K562 (cell line): ENCODE results near the gene KLF1. TPM values are rescaled to one million over a fixed set of nuclear protein-coding genes. Genes with fewer than 3 reads are reported as not detected.

Source experiments
- ATAC-seq: fragments of 200-7000 bp; cut with Tn5 transposase; 3 replicates; pipeline ENCODE4 v1.9.1; 2020; ENCODE audit warnings: moderate library complexity
- BruUV-seq: library from RNA; stranded (reverse); fragments of 400-500 nt; replicated peaks from 2 replicates; lab custom pipeline; 2021; lab: Mats Ljungman, UMichigan
- CTCF ChIA-PET: fragments of 300-600 bp; formaldehyde crosslinking; extraction: SDS; loops from one replicate; lab custom pipeline; 2021; ENCODE audit warnings: low intra/inter-chr PET ratio; lab: Yijun Ruan, JAX
- POLR2A ChIA-PET: fragments of 300-600, 350-650 bp; sonication (Branson Sonifier 250); formaldehyde crosslinking; extraction: SDS; loops from one replicate; lab custom pipeline; 2021; ENCODE audit warnings: antibody characterized with exemption, inconsistent platforms; lab: Yijun Ruan, JAX
- DNase-seq, 4 experiments: peaks; one replicate each; pipeline versions ENCODE4 v3.0.0 to v3.0.0-alpha.2; 2011 to 2018; ENCODE audit warnings: low spot score in 3 of 4, mixed read lengths in 3 of 4; ENCODE audit errors: extremely low read depth in 1 of 4
- FAIRE-seq: peaks from 2 replicates; lab custom pipeline; 2011; peaks lifted over from hg19 to GRCh38; lab: Jason Lieb, UNC
- H2AFZ ChIP-seq: 2 replicates; pipeline ENCODE4 v1.6.0; 2011; ENCODE audit warnings: low read depth, low read length, control low read depth, inconsistent platforms
- H3K27ac ChIP-seq: fragments of 200-600 bp; 3 replicates; pipeline ENCODE4 v1.8.0; 2011; ENCODE audit warnings: low read depth, mild to moderate bottlenecking, control low read depth, inconsistent platforms, low read length, moderate library complexity, mixed read lengths; ENCODE audit errors: extremely low read depth
- H3K27me3 ChIP-seq, 2 experiments: fragments of 300-600 bp in 1 of 2; 2 replicates in 1 of 2; 3 replicates in 1 of 2; pipeline versions ENCODE4 v1.6.0 to v1.8.0; 2011; ENCODE audit warnings: inconsistent platforms in 2 of 2, low read length in 2 of 2, mild to moderate bottlenecking in 1 of 2, mixed read lengths in 1 of 2, moderate library complexity in 1 of 2; ENCODE audit not compliant: control insufficient read depth in 2 of 2, insufficient read depth in 2 of 2
- H3K36me3 ChIP-seq: fragments of 300-600 bp; 3 replicates; pipeline ENCODE4 v1.8.0; 2011; ENCODE audit warnings: mild to moderate bottlenecking, low read length, inconsistent platforms; ENCODE audit not compliant: control insufficient read depth, insufficient read depth
- H3K4me1 ChIP-seq, 2 experiments: fragments of 200-600 bp in 1 of 2; replicated peaks in 1 of 2; 2 replicates in 1 of 2; 3 replicates in 1 of 2; pipeline versions ENCODE4 v1.5.1 to v1.8.0; 2011; ENCODE audit warnings: inconsistent platforms in 2 of 2, low read length in 2 of 2, mild to moderate bottlenecking in 1 of 2, mixed read lengths in 1 of 2, moderate library complexity in 1 of 2; ENCODE audit not compliant: control insufficient read depth in 2 of 2, insufficient read depth in 2 of 2
- H3K4me2 ChIP-seq: 2 replicates; pipeline ENCODE4 v1.6.1; 2011; ENCODE audit warnings: low read length, control low read depth, inconsistent platforms, mixed read lengths; ENCODE audit not compliant: insufficient read depth
- H3K4me3 ChIP-seq: fragments of 200-600 bp; sonication (generic), shearing (Covaris generic); 2 replicates; pipeline ENCODE4 v1.5.1; 2016; ENCODE audit warnings: control low read depth, inconsistent platforms
- H3K79me2 ChIP-seq: fragments of 200-600 bp; 3 replicates; pipeline ENCODE4 v1.8.0; 2011; ENCODE audit warnings: low read length, inconsistent platforms; ENCODE audit not compliant: control insufficient read depth, insufficient read depth
- H3K9ac ChIP-seq, 2 experiments: 2 replicates each; pipeline versions ENCODE4 v1.6.0 to v1.6.1; 2011; ENCODE audit warnings: low read depth in 2 of 2, low read length in 2 of 2, control low read depth in 1 of 2, inconsistent platforms in 1 of 2, mild to moderate bottlenecking in 1 of 2, mixed read lengths in 1 of 2; ENCODE audit not compliant: insufficient read depth in 1 of 2
- H3K9me1 ChIP-seq: one replicate; pipeline ENCODE4 v1.6.0; 2011; ENCODE audit warnings: inconsistent platforms, mild to moderate bottlenecking, low read length, moderate library complexity; ENCODE audit not compliant: control insufficient read depth, insufficient read depth
- H3K9me3 ChIP-seq: replicated peaks from 2 replicates; pipeline ENCODE4 v1.5.1; 2011; ENCODE audit warnings: low read depth, low read length, inconsistent platforms; ENCODE audit not compliant: control insufficient read depth, insufficient read depth
- H4K20me1 ChIP-seq: replicated peaks from 2 replicates; pipeline ENCODE4 v1.6.1; 2011; ENCODE audit warnings: low read length, inconsistent platforms, mixed read lengths; ENCODE audit not compliant: control insufficient read depth, insufficient read depth
- ADNP ChIP-seq: fragments of 200-800 bp; sonication (Bioruptor generic); IDR thresholded peaks from 2 replicates; pipeline ENCODE4 v1.6.1; 2016; ENCODE audit warnings: missing genetic modification characterization, missing compliant biosample characterization
- BCOR ChIP-seq: fragments of 450-650 bp; IDR thresholded peaks from 2 replicates; pipeline ENCODE4 v1.6.1; 2016
- BRCA1 ChIP-seq, 2 experiments: fragments of 450-650 bp in 1 of 2; sonication (generic) in 1 of 2; formaldehyde crosslinking in 1 of 2; IDR thresholded peaks; 2 replicates each; pipeline versions ENCODE4 v1.5.0 to v1.6.1; 2017 to 2020; ENCODE audit warnings: mild to moderate bottlenecking in 1 of 2, missing genetic modification reagents in 1 of 2
- BRD9 ChIP-seq: fragments of 450-650 bp; IDR thresholded peaks from 2 replicates; pipeline ENCODE4 v1.6.1; 2018; ENCODE audit warnings: low read depth; ENCODE audit not compliant: partially characterized antibody
- EP400 ChIP-seq: fragments of 450-650 bp; IDR thresholded peaks from 2 replicates; pipeline ENCODE4 v1.6.1; 2017; ENCODE audit warnings: antibody characterized with exemption, mild to moderate bottlenecking, moderate library complexity
- ESRRA ChIP-seq: fragments of 450-650 bp; IDR thresholded peaks from 2 replicates; pipeline ENCODE4 v1.6.1; 2014; ENCODE audit warnings: low read depth, mild to moderate bottlenecking, moderate library complexity, borderline replicate concordance
- ETS2 ChIP-seq: IDR thresholded peaks from 2 replicates; pipeline ENCODE4 v1.6.1; 2016; ENCODE audit warnings: borderline replicate concordance, missing genetic modification characterization, mild to moderate bottlenecking, moderate library complexity, missing compliant biosample characterization; ENCODE audit not compliant: poor library complexity, severe bottlenecking
- FOXP1 ChIP-seq: sonication (generic); formaldehyde crosslinking; IDR thresholded peaks from 2 replicates; pipeline ENCODE4 v1.8.0; 2022; ENCODE audit warnings: mild to moderate bottlenecking, missing genetic modification reagents
- GTF2A2 ChIP-seq: IDR thresholded peaks from 2 replicates; pipeline ENCODE4 v1.6.1; 2016; ENCODE audit warnings: mild to moderate bottlenecking, missing genetic modification characterization, missing compliant biosample characterization
- HEY1 ChIP-seq: fragments of 250-450 bp; sonication (Bioruptor Pico); IDR thresholded peaks from 2 replicates; pipeline ENCODE4 v1.5.0; 2020; ENCODE audit warnings: mild to moderate bottlenecking, moderate library complexity, borderline replicate concordance
- NFIC ChIP-seq: fragments of 450-650 bp; IDR thresholded peaks from 2 replicates; pipeline ENCODE4 v1.6.1; 2017; ENCODE audit warnings: mild to moderate bottlenecking, inconsistent platforms
- NR3C1 ChIP-seq: sonication (generic); formaldehyde crosslinking; IDR thresholded peaks from 2 replicates; pipeline ENCODE4 v1.8.1; 2022; ENCODE audit warnings: missing genetic modification reagents
- POU5F1 ChIP-seq: fragments of 150-350 bp; IDR thresholded peaks from 2 replicates; pipeline ENCODE4 v1.6.1; 2014; ENCODE audit warnings: borderline replicate concordance, low read length, low read depth, mild to moderate bottlenecking; ENCODE audit not compliant: partially characterized antibody
- RB1 ChIP-seq: fragments of 450-650 bp; IDR thresholded peaks from 2 replicates; pipeline ENCODE4 v1.6.1; 2017; ENCODE audit warnings: low read depth, mild to moderate bottlenecking
- TARDBP ChIP-seq: fragments of 450-650 bp; IDR thresholded peaks from 2 replicates; pipeline ENCODE4 v1.6.1; 2016
- UBTF ChIP-seq, 2 experiments: IDR thresholded peaks; 2 replicates each; pipeline ENCODE4 v1.6.1; 2012; ENCODE audit warnings: improper control_type of control experiment in 2 of 2, low read depth in 2 of 2, low read length in 2 of 2, borderline replicate concordance in 1 of 2
- VEZF1 ChIP-seq: fragments of 200-800 bp; sonication (Bioruptor generic); IDR thresholded peaks from 2 replicates; pipeline ENCODE4 v1.6.1; 2017; ENCODE audit warnings: missing genetic modification characterization, missing compliant biosample characterization
- ZBTB17 ChIP-seq: fragments of 450-650 bp; formaldehyde crosslinking; IDR thresholded peaks from 2 replicates; pipeline ENCODE4 v1.4.0; 2020; ENCODE audit warnings: mild to moderate bottlenecking
- ZNF23 ChIP-seq: fragments of 250-450 bp; sonication (Bioruptor Pico); IDR thresholded peaks from 2 replicates; pipeline ENCODE4 v1.4.0; 2020; ENCODE audit warnings: mild to moderate bottlenecking
- ZNF239 ChIP-seq: fragments of 250-450 bp; sonication (Bioruptor Pico); IDR thresholded peaks from 2 replicates; pipeline ENCODE4 v1.4.0; 2020; ENCODE audit warnings: mild to moderate bottlenecking
- ZNF408 ChIP-seq: fragments of 250-450 bp; sonication (Bioruptor Pico); IDR thresholded peaks from 2 replicates; pipeline ENCODE4 v1.4.0; 2020; ENCODE audit warnings: low read depth, mild to moderate bottlenecking, moderate library complexity
- ZNF583 ChIP-seq: fragments of 250-450 bp; sonication (Bioruptor Pico); IDR thresholded peaks from 2 replicates; pipeline ENCODE4 v1.4.0; 2020
- WGBS: fragments of 100-300 bp; shearing (Covaris generic); methylation state at CpG from one replicate; pipeline ENCODE4 v1.1.6; 2016; ENCODE audit warnings: low coverage, mixed read lengths; ENCODE audit not compliant: insufficient coverage; ENCODE audit errors: missing lambda C conversion rate; 5-methylcytosine and 5-hydroxymethylcytosine counted together
- in situ Hi-C: fragments of 300-500 bp; cut with MboI; formaldehyde crosslinking; loops from 4 replicates; pipeline ENCODE4 v1.15.0; 2018; ENCODE audit warnings: inconsistent platforms, mixed read lengths
- intact Hi-C: fragments of 100-400 bp; cut with micrococcal nuclease; formaldehyde crosslinking; loops from 2 replicates; pipeline ENCODE4 v1.14.2; 2022
- polyA plus RNA-seq, 8 experiments: library from polyadenylated mRNA; depleted of rRNA in 4 of 8; stranded (reverse) in 5 of 8; unstranded in 3 of 8; fragments of >200 nt; fragmentation: Nextera tagmentation in 2 of 8; fragmentation: Illumina TruSeq in 1 of 8; extraction: Ambion mirVana in 2 of 8; extraction: Trizol in 1 of 8; gene quantifications; 2 replicates each; pipeline versions ENCODE4 v1.2.1 to v1.2.3, GENCODE V29; 2011 to 2014; ENCODE audit warnings: inconsistent platforms in 1 of 8, missing spikeins in 1 of 8
- total RNA-seq, 7 experiments: library from RNA; depleted of rRNA in 6 of 7; stranded (reverse); fragments of >200 nt in 6 of 7; fragmentation: Illumina TruSeq in 2 of 7; extraction: Trizol in 2 of 7; gene quantifications; 2 replicates each; pipeline versions ENCODE4 v1.2.1 to v1.2.3, GENCODE V29; 2011 to 2021; ENCODE audit warnings: low replicate concordance in 1 of 7

The KLF1 gene
- total and polyA plus RNA-seq, 9 of the 15 experiments (the other 6 are each of a cell fraction or from before 2014, with no cell fraction given) = 8.4 to 163 (median 47.3) TPM

- ATAC-seq (no peak), DNase-seq (no peak), FAIRE-seq (no peak)
- Histone ChIP-seq H3K9me1 (no peaks in the 10 kb centered on the region), H3K27ac (no peak overlapping the region), H3K27me3 (no peaks in the 10 kb centered on the region), H3K4me1 (peaks cover 0 to 33% of the 10 kb centered on the region in 2 experiments; a peak in 2 of 5 replicates), H3K4me2 (no peak overlapping the region), H2AFZ (no peak overlapping the region), H3K36me3 (peaks cover 28% of the 10 kb centered on the region; the same call in 2 of the 3 replicates), H3K9ac (no peak overlapping the region), H3K4me3 (no peak overlapping the region), H4K20me1 (no peaks in the 10 kb centered on the region), H3K79me2 (0 out of 3 replicates have a peak, but pooled peaks cover 2% of the 10 kb centered on the region), H3K9me3 (peaks cover 2% of the 10 kb centered on the region; the same call in 1 of the 2 replicates)
- in situ Hi-C loops (no loop called here), intact Hi-C loops (no loop called here)
- no TSS peak for BruUV-seq
- 84% methylated on average over 6 of the region's 6 CpGs for WGBS
- ChIA-PET CTCF (no interaction called here), POLR2A (interaction anchor here (0.6 to 1.1 kb wide), 2 partner anchors 16 to 34 kb away, joined by 3 to 6 read pairs; partner anchors contain the start of gene GCDH)
- TF ChIP-seq ETS2 (tag) = no peak
- no peak for TF ChIP-seq ZBTB17 (CRISPR knock-in tag)
- TF ChIP-seq HEY1 (CRISPR knock-in tag) = no peak
- no peak for TF ChIP-seq BRCA1 (IDR thresholded peaks at IDR 0.05)
- no peak for TF ChIP-seq BRCA1 (CRISPR knock-in tag; IDR thresholded peaks at IDR 0.05)
- no peak for TF ChIP-seq ZNF408 (CRISPR knock-in tag)
- no peak for TF ChIP-seq NR3C1 (CRISPR knock-in tag)
- no peak for TF ChIP-seq RB1
- no peak for TF ChIP-seq ZNF583 (CRISPR knock-in tag)
- no peak for TF ChIP-seq GTF2A2 (tag)
- TF ChIP-seq POU5F1 = no peak
- TF ChIP-seq BRD9 = no peak
- TF ChIP-seq EP400 = no peak
- TF ChIP-seq BCOR = peak; percentile 46; the same call in 1 of the 2 replicates
- TF ChIP-seq TARDBP = no peak
- TF ChIP-seq ESRRA = peak; percentile 55; the same call in 1 of the 2 replicates
- no peak for TF ChIP-seq VEZF1 (CRISPR knock-in tag)
- peak; percentile 53 for TF ChIP-seq ADNP (tag)
- TF ChIP-seq NFIC = no peak
- TF ChIP-seq ZNF239 (CRISPR knock-in tag) = no peak
- TF ChIP-seq FOXP1 = no peak
- TF ChIP-seq ZNF23 (CRISPR knock-in tag) = no peak
- TF ChIP-seq UBTF (IDR thresholded peaks at IDR 0.05; ENCODE audit: borderline replicate concordance in 1 of 2, low read depth in 2 of 2, low read length in 2 of 2) = no peak
Observed at GRCh38 chr19:12875086-12875485, 11.9 kb downstream of the KLF1 start.
